HG03196 (cell line): ENCODE results near the gene ARSI.

Experiments
- ATAC-seq: cut with Tn5 transposase; IDR thresholded peaks from one replicate; pipeline ENCODE4 v1.9.1; 2021; ENCODE audit not compliant: unreplicated experiment

Gene ARSI

DNA sequence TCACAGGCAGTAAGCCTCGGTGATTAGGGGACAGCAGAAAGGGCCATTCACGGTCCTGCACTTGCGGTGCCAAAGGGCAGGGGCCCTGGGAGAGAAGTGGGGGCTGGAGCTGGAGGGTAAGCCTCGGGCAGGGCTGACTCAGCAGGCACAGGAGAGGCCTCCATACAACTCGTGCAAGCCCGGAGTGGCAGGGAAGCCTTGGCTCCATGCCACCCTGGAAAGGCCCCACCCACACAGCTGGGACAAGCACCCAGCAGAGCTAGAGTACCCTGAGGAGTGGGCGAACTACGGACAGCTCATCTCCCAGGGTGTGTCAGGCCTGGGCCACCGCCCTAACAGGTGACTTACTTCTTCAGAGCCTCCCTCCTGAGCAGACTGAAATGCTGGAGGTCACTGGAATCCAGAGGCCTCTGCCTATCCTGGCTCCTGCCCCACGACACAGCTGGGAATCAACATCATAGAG lies 7.5 kb downstream of the ARSI start:
- ATAC-seq, result no peak

DNA sequence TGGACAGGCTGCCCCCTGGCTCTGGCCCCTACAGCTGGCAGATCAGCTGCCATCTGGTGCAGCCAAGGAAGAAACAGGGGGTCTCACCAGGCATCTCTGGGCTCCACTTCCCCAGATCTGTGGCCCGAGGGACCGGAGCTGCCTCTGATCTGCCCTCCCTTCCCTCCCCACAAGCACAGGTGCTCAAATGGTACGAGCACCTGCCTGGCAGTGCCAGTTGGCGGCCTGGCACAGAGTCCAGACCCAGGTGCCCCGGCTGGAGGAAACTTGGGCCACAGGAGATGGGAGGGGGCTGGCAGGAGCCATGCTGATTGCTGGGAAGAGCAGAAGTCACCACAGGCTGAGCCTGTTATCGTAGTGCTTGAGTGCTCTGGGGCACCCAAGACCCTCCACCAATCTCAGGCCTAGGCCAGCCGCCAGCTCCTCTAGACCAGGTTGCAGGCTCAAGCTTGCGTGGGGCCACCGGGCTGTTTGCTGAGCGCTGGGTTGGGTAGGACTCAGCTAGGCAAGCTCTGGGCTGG lies 8.1 kb downstream of the ARSI start:
- ATAC-seq, result no peak

DNA sequence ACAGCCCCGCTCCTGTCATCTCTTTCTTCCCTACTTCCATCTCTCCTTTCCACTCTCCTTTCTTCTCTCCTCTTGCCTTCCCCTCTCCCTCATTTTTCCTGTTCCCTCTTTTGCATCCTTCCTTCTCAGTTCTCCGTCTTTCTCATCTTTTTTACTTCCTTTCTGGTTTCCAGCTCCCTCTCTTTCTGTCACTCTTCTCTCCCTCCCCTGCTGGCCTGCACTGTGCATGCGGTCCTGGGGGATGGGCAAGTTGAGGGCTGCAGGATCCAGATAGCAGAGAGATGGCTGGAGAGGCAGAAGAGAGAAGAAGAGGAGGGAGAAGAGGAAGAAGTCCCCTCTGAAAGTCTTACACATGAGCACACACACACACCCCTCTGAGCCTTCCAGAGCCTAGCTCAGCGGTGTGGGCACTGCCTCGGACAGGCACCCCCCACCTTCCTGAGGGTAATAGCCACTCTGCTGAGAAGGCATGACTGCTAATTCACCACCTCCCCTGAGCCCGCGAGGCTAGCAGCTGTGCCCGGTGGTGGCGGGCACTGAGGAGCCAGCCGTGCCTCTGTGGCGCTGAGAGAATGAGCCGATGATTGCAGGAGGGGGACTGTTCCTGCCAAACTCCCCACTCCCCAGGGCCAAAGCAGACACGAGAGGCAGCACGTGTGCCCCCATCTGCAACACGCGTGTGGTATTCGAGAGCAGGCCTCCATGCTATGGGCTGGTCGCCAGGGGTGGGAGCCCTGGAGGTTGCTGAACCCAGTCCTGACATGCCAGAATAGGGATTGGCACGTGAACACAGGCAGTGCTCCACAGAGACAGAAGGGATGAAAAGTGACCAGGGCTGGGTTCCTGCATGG lies 9.4 kb downstream of the ARSI start:
- no peak for ATAC-seq

DNA sequence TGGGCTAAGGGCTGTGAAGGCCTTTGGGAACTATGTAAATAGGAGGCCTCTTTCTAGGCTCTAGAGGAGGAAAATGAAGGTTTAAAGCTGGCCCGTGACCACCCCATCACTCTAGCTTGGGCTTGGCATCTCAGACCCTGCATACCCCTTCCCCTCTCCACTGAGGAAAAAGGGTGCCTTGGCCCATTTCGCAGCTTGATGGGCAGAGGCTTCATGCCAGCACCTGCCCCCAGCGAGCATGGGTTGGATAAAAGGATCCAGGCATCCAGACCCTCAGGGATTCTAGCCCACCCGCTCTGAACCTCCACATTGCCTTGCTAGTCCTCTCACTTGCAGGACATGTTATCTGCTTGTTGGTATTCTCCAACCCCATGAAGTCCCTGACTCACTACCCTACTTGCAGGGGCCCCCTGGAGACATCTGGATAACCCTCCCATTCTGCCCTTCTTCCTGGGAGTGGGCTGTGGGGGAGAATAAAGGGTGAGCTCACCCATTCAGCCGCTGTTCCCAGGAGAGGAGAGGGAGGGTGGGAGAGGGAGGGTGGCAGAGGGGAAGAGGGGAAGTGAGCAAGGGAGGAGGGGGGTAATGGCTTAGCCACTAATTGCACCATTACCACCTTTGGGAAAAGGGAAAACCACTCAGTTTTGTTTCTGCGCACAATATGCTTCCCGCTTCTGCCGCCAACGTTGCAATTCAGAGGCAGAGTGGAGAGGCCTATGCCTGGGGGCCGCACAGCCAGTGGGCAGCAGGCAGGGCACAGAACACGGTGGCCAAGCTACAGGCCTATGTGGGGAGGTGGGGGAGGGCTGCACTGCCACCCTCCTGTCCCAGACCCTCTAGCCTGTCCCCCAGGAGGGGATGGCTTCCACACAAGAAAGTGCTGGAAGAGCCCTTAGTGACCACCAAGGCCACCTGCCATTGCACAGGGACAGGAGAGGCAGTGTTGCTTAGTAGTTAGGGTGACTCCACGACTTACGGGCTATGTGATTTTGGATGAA lies 11.0 kb downstream of the ARSI start:
- no peak for ATAC-seq

DNA sequence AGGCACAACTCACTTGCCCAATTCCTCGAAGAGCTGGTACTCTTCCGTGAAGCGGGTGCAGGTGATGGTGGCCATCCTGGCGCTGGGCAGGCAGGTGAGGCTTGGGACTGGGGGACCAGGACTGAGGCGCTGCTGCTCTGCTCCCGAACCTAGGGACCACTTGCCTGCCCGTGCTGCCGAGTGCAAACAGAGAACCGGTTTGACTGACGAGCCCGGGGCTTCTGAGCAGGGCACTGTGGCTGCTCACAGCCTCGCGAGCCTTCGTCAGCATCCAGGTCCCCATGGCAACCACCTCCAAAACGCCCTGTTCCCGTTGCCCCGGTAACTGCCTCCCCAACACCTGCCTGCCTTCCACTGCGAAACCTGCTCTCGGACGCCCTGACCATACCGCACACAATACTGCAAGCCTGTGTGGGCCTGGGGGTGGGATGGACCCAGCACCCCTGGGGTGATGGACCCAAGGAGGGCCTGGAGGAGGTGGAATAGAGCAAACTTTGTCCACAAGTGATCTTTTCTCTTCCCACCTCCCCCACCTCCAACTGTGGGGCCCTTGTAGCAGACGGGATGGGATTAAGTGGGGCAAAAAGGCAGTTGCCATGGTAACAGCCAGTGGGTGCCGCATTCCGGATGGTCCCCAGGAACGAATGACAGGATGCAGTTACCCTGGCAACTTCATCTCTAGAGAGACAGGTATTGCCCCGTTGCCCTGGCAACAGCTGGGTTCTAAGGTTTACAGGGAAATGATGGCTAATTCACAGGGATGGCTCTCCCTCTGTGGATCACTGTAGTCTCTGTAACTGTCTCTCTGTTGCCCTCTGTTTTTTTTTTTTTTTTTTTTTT lies 12.9 kb downstream of the ARSI start, which contains the start of gene CAMK2A:
CAMK2A (minus strand) TSS at position 223 of the 840 bp plus-strand sequence; CDS start at position 75, 148 bp downstream.
- ATAC-seq, result no peak

DNA sequence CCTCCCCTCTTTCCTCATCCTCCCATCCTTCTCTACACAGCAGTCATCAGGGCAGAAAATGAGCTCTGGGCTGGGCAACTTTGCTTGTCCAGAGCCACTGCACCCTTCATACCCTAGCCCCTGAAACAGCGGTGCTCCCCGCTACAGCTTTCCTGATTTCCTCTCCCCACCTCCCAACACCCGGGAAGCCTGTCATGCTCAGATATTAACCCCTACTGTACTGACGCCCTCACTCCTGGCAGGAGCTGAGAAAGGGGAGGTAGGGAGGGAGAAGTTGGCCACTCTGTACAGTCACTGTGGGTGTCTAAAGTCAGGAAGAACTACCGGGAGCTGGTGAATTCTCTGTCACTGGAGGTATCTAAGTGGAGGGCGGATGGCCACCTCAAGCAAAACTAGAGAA lies 13.9 kb downstream of the ARSI start:
- ATAC-seq, result no peak

DNA sequence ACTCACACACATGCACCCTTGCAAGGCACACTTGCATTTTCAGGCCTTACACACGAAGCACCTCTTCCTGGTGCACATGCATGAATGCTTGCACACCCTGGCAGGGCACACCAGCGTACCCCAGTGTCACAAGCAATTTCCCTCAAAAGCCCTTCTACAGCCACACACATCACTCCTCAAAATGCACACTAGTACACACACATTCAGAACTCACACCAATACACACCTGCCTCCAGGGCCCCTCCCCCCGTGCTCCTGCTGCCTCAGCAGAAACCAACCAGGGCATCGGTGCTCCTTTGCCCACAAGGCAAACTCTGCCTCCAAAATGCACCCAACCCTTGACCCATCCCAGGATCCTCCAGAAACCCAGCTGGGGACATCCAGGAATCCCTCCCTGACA lies 14.3 kb downstream of the ARSI start:
- no peak for ATAC-seq

DNA sequence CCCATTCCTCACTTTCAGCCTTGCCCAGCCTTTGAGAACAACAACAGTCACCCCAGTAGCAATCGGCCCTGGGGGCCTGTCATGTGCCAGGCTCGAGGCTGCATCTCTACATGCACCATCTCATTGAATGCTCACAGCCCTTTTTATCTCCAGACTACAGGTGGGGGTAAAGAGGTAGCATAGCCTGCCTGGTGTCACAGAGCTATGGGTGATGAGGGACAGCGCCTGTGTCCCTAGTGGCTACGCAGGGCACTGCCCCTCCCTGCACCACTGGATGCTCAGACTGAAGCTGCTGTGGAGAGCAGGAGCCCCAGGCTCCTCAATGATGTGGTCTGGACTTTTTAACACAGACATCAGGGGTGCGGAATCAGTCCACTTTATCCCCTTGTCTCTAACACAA lies 15.9 kb downstream of the ARSI start:
- no peak for ATAC-seq

DNA sequence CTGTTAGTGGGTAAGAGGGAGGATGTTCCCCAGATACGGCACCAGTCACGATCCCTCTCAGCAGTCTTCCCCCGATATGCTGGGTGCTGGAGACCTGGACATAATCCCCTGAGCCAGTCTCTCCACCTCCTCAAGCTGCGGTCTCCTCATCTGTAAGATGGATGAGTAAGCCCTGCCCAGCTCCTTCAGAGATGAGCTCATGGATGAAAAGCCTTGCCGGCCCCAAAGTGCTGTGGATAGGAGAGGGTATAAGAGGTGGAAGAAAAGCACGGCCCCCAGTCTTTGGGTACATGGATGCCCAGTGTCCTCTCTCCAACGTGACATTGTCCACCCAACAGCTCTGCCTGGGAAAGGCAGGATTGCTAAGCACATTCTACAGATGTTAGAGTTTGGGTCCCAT lies 17.6 kb downstream of the ARSI start:
- ATAC-seq, result no peak

DNA sequence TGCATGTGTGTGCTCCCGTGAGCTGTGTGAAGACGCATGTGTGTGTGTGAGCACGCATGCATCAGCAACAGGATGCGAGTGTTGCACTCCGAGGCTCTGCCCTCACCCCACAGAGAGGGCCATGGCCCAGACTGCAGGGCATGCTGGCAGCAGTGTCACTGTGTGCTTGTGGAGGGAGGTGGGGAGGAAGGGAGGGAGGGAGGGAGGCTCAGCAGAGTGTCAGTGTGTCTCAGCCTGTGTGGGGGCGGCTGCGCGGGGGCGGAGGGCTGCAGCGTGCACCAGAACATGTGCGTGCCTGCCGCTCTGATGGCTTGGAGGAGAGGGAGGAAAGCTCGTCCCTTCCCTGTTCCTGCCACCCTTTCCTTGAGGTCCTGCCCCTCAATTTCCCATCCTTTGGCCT lies 18.4 kb downstream of the ARSI start:
- no peak for ATAC-seq

DNA sequence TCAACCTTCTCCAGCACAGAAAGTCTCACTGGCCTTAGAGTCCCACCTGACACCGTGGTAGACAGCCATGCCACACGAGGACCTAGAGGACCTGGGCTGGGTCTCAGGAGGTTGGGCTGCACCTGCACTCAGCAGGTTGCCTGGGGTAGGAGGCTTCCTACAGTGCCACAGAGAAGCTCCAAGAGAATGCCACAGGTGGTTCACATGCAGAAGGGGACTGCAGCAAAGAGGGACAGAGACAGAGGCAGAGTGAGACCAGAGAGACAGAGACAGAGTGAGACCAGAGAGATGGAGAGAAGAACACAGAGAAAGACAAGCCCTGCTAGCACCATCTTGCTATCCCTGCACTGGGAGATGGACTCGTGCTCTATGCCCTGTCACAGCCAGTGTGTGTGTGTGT lies 18.8 kb downstream of the ARSI start:
- ATAC-seq, result no peak

DNA sequence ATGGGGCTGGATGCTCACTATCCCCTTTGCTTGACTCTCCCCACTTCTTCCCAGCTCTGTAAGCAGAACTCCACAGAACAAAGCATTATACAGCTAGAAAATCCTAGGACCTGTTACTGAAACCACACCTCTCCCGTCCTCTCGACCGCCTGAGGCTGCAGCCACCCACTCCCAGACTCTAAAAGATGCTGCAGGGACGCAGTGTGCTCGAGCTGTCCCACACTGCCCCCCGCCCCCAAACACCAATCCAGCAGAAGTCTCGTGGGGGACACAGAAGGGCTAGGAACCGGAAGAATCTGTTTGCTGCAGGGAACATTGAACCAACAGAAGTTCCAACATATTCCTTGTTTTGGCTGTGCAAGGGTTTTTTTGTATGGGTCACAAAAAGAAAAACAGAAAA lies 20.7 kb downstream of the ARSI start:
- ATAC-seq, result no peak

DNA sequence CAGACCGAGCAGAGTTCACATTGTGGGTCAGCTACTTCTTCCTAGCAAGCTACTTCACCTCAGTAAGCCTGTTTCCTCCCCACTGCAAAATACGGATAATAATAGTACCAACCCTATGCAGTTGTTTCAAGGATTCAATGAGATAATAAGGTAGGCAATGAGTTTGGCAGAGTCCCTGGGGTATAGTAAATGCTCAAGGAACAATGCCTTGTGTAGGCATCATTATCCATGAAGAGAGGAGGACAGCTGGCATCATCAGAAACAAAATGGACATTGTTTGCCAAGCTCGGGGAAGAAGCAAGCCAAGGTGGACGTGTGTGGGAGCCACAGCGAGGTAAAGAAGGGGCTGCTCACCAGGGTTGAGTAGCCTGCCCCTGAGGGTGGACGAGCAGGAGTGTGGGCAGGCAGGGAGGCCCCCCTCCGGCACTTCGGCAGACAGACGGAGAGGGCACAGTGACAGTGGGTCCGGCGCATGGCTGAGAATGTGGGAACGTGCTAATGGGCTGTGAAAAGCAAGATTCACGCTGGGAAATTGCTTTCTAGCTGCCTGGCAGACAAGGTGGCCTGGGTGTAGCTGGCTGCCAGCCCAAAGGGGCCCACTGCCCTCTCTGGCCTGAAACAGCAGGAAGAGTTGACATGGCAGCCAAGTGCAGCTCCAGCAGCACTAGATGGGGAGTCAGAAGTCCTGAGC lies 23.2 kb downstream of the ARSI start:
- ATAC-seq, result no peak

DNA sequence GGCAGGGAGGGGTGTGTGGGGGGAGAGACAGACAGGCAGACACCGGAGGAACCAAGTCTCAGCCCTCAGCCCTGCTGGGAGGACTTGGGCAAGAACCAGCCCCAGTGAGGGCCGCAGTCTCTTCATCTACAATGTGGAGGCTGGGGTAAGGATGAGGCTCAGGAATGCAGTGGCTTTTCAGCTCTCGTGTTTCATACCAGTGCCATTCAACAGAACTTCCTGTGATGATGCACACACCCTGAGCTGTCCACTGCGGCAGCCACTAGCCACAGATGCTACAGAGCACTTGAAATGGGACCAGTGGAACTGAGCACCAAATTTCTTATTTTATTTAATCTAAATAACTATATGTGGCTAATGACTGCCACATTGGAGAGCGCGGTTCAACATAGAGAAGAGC lies 23.8 kb downstream of the ARSI start:
- ATAC-seq, result no peak

DNA sequence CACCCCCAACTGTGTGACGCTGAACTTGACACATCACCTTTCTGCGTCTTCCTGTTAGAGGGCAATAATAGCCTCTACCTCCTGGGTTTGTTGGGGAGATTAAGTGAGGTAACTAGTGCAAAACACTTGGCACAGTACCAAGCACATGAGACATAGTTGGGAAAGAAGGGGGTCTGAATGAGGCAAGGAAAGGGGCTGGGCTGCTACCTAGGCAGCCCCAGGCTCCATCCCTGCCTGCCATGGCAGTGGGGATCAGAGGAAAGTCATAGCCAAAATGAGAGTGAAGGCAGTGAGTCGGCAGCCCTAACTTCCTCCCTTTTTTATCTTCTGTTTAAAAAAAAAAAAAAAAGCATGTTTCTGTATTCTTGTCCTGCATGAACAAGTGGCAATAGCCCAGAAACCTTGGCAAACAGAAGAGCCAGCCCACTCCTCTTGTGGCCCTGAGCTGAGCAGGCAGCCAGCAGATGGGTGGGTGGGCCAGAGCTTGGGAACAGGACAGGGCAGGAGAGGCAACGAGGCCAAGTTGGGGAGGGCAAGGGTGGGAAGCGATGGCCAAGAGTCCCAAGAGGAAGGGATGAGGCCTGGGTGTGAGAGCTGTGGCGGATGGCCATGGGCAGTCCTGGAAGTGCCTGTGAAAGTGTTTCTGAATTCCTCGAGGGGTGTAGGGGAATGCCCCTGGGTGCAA lies 24.5 kb downstream of the ARSI start:
- no peak for ATAC-seq

DNA sequence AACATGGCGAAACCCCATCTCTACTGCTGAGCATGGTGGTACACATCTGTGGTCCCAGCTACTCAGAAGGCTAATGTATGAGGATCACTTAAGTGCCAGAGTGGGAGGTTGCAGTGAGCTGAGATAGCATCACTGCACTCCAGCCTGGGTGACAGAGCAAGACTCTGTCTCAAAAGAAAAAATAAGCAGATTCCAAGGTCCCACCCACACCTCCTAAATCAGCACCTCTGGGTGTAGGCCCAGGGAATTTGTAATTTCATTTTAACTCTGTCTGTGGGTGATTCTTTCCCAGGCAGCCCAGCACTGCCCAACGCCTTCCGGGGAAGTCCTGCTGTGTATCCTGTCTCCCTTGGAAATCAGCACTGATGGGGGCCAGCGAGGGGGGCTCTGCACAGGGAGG lies 25.7 kb downstream of the ARSI start:
- no peak for ATAC-seq

DNA sequence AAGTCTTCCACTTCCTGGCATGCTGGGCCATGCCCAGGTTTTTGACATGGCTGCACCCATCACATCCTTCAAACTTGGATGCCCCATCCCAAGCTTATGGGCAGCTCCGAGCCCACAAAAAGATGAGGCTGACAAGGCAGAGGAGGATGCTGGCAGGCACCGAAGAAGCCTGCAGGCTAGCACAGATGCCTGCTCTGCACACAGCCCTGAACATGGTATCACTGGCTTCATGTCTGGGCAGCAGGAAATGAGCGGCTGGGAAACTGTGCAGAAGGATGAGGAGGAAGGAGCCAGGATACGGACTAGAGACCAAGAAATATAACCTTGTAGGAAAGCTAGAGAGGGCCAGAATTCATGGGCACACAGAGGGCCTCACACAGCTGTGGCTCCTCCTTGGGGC lies 27.9 kb downstream of the ARSI start:
- no peak for ATAC-seq

DNA sequence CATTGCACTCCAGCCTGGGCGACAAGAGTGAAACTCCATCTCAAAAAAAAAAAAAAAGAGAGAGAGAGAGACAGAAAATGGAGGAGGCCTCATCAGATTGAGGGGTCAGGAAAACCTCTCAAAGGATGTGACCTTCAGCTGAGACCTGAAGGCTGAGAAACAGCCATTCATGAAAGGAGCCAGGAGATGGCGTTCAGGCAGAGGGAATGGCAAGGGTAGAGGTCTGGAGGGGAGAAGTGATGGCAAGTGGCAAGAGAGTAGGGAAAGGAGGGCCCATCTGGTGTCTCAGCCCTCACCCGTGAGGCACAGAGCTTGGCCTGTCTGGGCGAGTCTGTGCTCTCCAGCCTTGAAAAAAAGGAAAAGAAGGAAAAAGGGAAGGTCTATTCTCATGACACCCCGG lies 30.2 kb downstream of the ARSI start:
- ATAC-seq, result no peak

DNA sequence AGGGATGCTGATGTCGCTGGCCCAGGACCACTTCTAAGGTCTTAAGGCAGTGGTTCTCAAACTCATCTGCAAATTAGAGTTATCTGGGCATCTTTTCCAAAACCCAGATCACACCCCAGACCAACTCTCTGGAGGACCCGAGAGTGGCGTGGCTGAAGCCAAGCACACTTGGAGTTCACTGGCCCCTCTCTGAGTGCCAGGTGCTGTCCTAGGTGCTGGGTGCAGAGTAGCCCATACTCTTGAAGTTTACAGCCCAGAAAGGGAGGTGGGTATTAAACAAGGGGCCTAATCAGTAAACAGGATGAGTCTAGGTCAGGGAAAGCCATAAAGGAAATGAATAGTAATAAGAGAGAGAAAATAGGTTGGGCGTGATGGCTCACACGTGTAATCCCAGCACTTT lies 30.8 kb downstream of the ARSI start:
- no peak for ATAC-seq
